ENCODE data around the gene PIAS4.

The PIAS4 gene

GRCh38 chr19:4023600-4024398 is 16.3 kb downstream of the PIAS4 start:
- no peak for DNase-seq

GRCh38 chr19:4025317-4025716 is 17.8 kb downstream of the PIAS4 start:
- no peak for DNase-seq

DNA sequence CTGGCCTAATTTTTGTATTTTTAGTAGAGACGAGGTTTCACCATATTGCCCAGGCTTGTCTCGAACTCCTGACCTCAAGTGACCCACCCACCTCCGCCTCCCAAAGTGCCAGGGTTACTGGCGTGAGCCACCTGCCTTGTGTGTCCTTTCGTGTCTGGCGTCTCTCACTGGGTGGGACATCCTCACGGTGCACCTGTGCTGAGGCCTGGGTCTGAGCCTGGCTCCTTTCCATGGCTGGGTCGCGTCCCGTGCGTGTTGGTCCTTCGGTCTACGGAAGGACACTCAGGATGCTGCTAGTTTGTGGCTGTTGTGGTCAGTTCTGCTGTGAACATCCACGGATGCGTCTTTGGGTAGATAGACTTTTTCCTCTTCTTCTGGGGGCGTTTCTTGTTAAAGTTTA is 19.6 kb downstream of the PIAS4 start:
- no peak for DNase-seq

- no peak for DNase-seq
These were observed 21.1 kb downstream of the PIAS4 start for GRCh38 chr19:4028334-4029246.

GRCh38 chr19:4029247-4029614 is 21.7 kb downstream of the PIAS4 start:
- DNase-seq = no peak

GRCh38 chr19:4030552-4030951 is 23.0 kb downstream of the PIAS4 start:
- no peak for DNase-seq

- DNase-seq = no peak
These were observed 23.4 kb downstream of the PIAS4 start for GRCh38 chr19:4030981-4031380.

- DNase-seq = no peak
These were observed 23.9 kb downstream of the PIAS4 start for GRCh38 chr19:4031420-4031819.

DNA sequence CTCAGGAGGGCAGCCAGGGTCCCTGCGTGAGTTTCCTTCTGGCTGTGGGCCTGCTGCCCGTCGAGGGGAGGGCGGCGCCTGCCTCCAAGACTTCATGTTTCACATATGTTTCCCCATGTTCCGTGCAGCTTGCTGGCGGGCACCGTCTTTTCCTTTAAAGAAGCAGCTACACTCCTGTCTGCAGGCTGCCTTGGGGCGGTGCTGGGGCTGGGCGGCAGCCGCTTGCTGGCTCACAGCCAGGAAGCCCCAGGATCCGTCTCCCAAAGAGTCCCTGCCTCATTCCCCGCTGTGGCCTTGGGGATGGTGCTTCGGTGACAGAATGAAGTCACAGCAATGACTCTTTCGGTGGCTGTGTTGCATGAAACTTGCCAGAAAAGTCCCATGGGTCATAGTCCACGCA is 24.9 kb downstream of the PIAS4 start:
- peak; percentile 45 for DNase-seq

DNA sequence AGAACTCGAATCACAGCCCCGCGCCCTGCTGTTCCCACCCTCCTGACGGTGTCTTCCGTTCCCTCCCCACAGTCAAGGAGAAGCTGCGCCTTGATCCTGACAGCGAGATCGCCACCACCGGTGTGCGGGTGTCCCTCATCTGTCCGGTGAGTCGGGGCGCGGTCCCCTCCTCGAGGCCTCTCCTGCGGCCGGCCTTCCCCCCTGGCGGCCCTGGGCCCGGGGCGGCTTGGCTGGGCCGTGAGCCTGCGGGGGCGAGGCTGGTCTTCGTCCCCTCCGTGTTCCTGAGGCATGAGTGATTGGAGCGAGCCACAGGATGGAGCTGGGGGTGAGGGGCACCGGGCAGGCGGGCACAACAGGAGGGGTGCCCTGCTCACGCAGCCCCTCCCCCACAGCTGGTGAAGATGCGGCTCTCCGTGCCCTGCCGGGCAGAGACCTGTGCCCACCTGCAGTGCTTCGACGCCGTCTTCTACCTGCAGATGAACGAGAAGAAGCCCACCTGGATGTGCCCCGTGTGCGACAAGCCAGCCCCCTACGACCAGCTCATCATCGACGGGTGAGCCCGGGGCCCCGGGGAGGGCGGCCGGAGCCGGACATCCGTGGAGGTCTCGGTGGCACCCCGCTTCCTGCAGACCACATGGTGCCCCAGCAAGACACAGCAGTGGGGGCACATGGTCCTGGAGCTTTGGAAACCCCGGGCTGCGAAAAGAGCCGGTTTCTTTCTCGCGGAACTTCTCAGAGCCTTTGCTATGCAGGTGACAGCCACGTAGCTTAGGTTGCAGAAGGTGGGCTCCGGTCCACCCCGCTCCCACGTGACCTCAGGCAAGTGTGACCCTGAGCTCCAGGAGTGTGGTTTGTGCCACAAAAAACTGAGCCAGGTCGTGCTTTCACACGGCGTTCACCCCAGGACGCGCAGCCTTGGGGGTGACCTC is 25.8 kb downstream of the PIAS4 start:
- no peak for DNase-seq

GRCh38 chr19:4034048-4035017 is 26.8 kb downstream of the PIAS4 start:
- DNase-seq = no peak

DNA sequence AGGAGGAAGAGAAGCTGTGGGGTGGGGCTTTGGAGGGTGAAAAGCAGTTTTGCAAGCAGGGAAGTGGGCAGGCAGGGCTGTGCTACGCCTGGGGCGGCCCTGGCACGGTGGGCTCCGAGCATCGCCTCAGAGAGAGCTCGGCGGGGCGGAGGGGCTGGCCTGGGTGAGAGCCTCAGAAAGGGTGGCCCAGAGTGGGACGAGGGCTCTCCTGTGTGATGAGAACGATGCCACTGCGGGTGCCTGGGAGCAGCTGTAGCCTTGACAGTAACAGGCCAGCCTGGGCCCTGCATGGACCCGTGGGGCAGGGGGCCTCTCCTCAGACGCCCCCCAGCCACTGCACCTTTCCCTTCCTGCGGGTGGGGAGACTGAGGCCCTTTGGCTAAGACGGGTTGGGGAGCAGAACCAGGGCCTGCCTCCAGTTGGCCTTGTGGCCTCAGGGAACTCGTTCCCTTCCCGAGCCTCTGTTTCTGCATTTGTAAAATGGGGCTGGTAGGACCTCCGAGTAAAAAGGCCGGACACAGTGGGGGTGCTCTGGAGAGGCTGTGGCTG is 27.6 kb downstream of the PIAS4 start:
- DNase-seq = no peak

DNA sequence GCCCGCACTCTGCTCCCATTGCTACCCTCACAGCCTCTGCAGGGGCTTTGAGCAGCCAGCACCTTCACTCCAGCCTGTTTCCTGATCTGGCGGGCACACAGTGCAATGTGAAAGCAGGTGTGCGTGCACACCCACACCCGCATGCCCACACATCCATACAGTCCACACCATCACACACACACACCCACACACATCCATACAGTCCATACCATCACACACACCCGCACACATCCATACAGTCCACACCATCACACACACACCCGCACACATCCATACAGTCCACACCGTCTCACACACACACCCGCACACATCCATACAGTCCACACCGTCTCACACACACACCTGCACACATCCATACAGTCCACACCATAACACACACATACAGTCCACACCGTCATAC is 28.0 kb downstream of the PIAS4 start:
- no peak for DNase-seq

- no peak for DNase-seq
These were observed 29.2 kb downstream of the PIAS4 start for GRCh38 chr19:4036576-4037300.

- DNase-seq = no peak
These were observed 29.9 kb downstream of the PIAS4 start for GRCh38 chr19:4037301-4037949.

- DNase-seq = no peak
These were observed 30.5 kb downstream of the PIAS4 start for GRCh38 chr19:4038057-4038456.

DNA sequence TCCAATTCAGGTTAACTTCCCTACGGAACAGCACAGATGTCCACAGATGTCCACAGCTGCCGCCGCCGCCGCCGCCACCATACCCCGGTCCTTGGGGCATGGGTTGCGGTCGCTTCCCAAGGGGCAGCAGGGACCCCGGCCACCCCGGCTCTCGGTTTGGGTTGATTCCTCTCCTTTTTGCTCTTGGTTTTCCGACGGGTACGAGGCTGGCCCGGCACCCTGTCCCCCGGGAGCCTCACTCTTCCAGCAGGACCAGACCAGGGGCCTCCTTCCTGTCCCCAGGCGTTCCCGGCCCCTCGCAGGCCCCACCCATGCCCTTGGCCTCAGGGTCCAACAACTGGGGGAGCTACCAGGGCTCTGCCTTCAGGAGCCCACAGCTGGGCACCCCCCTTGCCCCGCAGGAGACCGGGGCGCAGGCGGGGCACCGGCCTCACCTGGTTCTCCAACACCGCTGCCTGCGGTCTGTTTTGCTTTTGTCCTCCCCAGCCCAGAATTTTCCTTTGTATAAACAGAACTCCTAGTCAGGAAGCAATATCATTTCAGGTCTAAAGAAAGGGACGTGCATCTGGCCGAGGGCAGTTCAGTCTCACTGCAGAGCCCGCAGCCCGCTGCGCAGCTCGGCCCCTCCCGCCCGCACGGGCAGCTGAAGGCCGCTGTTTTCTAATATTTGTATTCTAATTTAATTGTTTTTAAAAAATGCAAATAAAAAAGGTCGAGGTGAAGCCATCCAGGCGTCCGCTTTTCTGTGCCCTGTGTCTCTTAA is 31.3 kb downstream of the PIAS4 start:
- DNase-seq = no peak

DNA sequence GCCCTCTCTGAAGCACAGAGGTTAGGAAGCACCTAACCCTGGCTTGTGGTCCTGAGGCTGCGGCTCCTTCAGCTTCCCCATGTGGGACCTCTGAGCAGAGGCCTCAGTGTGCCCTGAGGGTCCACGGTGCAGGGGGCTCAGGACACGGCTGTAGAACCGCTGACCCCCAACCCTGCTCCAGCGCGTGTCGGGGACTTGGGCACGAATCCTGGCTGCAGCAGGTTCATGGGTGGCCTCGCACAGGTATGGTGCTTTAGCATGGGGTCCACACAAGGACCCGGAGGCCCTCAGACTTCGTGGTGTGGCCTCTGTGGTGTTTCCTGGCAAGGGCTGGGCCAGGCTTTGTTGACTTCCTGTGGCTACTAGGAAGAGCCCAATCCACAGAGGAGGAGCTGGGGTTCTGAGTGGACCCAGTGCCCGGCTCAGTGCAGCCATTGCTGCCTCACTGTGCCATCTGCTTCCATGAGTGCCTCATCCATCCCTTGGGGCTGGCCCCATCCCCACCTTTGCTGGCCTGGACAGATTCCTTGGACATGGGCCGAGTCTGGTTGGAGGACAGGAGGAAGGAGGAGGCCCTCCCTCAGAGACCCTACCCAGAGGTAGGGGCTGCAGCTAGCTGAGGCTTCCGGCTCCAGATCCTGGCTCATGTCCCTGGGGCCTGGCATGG is 34.7 kb downstream of the PIAS4 start:
- no peak for DNase-seq

DNA sequence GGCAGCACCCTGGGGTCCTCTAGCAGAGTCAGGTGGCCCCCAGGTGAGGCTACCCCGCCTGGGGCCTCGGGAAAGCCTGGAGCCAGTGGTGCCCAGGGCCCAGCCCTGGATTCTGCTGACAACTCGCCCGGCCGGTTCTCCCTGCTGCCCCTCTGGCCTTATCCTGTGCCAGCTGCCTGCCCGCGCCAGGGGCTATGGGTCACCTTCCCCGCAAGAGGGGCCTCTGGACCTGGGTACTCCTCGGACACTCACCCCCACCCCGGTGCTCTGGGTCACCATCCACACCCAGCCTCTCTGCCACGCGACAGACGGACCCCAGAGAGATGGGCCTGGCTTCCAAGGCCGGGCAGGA is 35.2 kb downstream of the PIAS4 start:
- no peak for DNase-seq
